HG02623 (cell line): ENCODE data around the gene EHD3.

Source experiments
- ATAC-seq: cut with Tn5 transposase; IDR thresholded peaks from one replicate; pipeline ENCODE4 v1.9.1; 2021; ENCODE audit warnings: moderate library complexity; ENCODE audit not compliant: unreplicated experiment

The EHD3 gene

DNA sequence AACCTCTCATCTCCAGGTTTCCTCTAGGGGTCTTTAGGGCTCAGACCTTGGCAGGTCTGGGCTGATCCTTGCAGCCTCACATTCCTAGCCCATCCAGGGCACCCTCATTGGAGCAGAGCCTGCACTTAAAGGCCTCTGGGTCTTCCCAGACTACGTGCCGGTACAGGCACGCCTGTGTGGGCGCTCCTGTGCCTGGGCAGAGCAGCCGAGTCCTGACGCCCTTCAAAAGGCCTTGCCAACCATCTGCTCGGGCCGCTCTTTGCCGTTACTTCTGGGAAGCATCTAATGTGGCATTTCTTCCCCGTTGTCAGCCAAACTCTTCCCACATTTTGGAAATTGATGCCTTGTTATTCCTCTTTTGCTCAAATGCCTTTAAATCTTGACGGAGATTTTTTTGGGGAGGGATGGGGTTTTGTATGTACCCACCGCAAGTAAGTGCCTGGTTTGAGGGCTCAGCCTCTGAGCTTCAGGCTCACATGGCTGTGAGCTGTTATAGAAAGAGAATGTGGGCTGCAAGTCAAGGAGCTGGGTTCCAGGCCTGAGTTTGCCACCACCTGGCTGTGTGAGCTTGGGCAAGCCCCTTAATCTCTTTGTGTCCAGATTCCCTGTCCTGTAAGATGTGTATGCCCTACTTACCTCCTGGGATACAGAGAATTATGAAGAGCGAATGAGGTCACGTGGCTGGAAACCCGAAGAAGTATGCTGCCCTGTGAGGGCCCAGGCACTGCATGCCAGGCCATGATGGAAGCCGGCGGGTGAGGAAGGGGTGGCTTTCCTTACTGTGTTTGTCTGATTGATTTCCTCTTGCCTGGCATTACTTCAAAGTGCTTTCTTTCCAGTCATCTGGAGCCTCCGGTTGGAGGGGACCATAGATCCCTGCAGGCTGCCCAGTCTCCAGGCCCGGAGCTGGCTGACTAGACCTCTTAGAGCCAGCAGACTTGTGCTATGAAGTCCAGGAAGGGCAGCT, 20.6 kb downstream of the EHD3 start:
- no peak for ATAC-seq

DNA sequence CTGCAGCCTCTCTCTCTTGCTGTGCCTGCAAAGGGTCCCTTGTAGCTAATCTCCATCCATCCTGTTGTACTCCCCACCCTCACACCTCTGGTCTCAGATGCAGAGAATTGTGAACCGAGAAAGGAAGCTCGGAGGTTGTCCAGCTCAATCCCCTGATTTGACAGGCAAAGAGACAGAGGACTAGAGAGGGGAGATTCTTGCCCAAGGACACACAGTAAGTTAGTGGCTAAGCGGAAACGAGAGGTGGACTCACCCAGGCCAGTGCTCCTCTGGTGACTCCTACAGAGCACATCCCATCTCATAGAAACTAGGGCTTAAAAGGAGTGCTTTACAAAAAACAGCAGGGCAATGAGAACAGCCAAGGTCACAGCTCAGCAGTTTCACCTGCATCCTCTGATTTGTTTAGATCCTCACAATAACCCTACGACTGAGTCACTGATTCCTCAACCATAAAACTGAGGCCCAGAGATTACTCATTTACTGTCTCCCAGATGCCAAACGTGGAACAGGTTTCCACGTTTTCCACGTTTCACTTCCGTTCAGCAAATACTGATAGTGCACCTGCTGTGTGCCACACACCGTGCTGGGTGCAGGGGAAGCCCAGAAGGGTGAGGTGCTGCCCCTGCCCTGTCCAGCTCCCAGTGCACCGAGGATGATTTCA, 22.1 kb downstream of the EHD3 start:
- ATAC-seq: peak; percentile 57

DNA sequence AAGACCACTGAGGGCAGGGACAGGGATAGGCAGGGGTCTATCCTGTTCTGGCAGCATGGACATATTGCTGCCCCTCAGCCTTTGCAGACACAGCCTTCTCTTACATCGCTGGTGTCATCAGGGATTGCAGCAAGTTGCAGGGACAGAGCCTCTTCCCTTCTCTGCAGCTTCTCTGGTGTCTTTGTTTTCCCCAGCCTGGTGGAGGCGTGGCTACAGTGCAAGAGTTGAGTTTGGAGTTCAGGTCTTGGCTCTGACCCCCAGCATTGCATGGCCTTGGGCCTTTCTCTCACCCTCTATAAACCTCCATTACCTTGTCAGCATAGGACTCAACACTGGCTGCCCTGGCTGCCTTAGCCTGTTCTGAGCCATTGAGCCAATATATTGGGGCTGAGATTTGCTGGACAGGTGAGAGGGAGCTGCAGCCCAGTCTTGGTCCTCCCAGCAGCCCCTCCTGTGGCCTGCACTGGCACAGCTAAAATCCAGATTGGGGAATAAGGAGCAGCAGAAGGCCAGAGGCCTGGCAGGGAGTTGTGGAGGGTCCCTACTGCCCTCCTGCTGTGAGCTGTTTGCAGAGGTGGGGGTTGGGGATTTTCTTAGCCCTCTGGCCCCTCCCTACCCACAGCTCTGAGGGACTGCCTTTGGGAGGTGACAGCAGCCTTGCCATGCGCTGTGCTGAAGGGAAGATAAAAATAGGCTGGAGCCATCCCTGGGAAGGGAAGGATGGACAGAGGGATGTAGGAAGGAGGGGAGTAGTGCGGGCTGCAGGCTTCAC, 22.8 kb downstream of the EHD3 start:
- ATAC-seq: peak; percentile 6

DNA sequence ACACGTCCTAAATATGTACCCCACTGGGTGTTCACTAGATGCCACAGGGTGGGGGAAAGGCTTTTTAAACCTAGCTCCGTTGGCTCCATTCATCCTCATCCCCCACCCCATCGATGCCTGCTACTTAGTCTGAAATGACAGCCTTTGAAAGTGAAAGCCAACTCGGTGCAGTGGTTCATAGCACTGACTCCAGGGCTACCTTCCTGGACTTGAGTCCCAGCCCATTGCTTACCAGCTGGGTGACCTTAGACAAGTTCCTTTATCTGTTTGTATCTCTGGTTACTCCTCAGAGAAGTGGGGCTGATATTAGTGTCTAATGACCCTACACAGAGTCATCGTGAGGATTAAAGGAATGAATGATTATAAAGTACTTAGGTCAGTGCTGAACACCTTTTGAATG, 24.4 kb downstream of the EHD3 start:
- ATAC-seq: peak; percentile 31

DNA sequence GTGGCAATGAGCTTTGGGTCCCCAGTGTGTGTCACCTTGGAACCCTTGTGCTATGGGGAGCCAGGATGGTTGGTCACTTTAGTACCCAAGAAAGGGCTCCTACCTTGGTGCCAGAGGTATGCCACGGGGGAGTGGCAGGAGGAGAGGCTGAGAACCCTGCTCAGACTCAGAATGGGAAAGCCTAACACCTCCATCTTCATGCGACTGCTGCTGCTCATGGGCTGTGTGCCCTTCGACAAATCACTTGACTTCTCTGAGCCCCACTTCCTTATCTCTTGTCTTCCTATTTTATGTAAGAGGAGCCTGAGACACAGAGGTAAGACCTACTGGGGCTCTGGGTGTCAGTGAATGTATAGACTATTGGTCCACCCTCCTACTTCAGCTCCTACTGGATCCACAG, 25.1 kb downstream of the EHD3 start:
- no peak for ATAC-seq

DNA sequence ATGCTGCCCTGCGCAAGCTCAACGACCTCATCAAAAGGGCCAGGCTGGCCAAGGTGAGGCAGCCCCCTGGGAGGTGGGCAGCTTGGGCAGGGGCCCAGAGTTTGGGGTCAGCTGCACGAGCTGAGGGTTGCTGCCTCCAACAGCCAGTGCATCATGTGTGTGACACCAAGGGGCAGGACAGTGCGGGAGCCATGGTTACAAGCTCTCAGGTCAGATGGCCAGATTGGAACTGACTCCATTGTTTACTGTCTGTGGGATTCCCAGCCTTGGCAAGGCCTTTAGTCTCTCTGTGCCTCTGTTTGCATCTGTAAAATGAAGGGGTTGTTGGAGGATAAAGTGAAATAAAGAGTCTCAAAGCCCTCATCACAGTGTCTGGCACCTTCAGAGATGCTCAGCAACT, 26.9 kb downstream of the EHD3 start:
- no peak for ATAC-seq

DNA sequence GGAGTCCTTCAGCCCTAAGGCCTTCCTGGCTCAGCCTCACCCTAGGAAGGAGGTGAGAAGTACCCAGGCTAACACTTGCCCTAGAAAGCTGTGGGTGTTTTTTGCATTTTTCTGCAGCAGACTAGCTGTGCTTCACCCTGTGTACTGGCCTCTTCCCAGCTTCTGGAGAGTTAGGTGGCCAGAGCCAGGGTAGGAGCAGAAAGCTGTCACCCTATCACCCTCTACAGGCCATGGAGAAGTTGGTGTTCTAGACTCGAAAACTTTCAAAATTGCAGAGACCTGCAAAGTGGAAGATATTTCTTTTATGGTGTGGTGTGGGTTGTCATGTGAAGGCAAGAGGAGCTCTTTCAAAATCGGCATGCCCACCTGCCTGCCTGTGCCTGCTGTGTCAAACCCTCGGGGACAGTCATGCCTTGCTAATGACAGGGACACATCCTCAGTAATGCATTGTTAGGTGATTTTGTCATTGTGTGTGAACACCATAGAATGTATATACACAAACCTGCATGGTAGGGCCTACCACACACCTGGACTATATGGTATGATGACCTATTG, 29.8 kb downstream of the EHD3 start:
- ATAC-seq: no peak

DNA sequence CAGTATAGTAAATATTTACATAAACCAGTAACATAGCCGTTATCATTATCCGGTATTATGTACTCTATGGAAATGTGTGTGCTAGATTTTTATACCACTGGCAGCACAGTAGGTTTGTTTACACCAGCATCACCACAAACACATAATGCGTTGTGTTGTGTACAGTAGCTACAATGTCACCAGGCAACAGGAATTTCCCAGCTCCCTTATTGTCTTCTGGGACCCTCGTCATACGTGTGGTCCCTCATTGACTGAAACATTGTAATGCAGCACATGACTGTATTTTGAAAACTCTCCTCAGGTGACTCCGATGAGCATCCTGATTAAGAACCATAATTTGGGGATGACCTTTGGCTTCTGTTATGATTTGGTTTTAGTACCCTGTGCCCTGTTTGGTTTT, 31.3 kb downstream of the EHD3 start:
- no peak for ATAC-seq

DNA sequence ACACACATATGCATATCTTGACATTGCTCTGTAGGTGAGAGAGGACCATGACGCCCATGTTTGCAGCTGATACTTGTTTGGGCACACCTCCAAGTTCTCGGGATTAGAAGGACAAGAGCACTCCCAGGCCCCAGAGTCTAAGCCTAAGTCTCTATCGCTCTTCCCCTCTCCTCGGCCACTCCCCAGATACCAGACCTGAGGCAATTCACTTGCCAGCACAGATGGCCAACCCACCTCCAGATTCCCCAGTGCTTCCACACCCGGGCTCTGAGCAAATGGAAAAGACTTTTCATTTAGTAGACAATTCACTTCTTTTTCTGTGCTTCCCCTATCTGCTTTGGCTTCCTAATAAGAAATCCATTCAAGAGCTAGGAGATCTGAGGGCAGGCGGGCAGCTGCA, 32.9 kb downstream of the EHD3 start:
- ATAC-seq: no peak

DNA sequence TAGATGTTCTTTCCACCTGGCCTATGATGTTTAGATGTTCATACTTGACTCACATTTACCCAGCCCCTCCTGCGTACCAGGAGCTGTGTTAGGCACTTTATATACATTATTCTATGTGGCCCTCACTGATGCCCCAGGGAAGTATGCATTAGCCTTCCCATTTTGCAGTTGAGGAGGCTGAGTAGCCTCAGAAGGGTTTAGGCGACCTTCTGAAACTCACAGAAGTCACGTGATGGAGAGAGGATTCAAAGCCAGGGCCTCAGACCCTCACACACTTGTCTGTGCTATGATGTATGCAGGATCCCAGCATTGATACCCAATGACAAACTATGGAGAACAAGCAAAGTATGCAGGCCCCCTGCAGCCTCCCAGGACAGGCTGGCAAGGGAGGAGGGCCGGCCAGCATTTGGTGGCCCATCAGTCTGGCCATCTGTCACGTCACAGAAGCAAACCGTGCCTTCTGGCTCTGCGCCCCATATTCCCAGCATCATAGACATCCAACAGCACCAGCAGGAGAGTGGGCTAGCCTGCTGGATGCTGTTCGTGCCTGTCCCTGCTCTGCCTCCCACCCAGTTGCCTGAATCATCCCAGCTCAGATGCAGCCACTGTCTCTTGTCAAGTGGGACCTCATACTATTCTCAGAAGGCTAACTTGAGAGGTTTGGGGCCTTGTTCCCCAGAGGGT, 33.6 kb downstream of the EHD3 start:
- no peak for ATAC-seq

DNA sequence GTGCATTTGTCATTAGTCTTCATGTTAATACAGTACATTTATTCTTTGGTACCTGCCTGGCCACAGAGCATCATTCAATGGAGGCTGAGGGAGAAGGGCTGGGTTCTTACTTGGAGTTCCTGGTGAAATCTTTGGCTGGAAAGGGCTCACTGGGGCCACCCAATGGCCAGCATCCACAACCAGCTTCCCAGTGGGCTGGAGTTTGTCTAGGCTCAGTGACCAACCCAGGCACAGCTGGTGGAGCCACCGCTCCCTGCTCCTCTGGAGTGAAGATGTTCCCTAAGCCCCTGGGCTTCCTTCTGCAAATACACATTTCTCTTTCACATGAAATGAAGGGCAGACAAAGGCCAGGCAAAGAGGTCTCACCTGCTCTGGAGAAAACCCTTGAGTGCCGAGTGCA, 34.4 kb downstream of the EHD3 start:
- no peak for ATAC-seq

DNA sequence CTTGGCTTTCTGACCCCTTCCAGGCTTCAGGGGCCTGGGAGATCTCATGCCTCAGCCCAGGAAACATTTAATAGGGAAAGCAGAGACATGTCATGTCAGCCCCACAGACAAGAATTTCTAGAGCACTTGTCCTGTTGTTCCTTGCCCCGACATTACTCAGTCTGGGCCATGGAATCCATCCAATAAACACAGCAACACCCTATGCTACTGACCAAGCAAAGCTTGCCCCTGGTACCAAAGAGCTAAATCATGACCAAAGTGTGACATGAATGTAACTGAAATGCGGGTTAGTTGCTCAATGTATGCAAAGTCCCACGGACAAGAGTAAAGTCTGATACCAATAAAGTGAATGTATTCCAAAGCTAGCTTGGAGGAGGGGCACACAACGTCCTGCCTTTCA, 35.1 kb downstream of the EHD3 start:
- ATAC-seq: no peak

DNA sequence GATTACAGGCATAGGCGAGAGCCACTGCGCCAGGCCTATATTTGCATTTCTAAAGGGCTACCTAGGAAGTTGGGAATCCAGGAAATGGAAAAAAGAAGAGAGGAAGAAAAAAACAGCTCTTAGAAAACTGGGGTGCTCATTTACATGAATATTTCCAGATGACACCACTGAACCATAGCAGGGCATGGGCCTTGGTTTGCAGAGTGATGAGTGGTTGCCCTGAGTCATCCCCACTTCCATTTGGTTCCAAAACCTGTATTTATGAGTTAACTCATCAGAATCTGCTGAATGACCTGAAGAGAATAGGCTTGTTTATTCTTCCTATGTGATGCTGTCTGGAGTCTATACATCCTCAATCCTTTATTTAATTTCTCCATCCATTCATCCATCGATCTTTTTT, 36.2 kb downstream of the EHD3 start:
- no peak for ATAC-seq

DNA sequence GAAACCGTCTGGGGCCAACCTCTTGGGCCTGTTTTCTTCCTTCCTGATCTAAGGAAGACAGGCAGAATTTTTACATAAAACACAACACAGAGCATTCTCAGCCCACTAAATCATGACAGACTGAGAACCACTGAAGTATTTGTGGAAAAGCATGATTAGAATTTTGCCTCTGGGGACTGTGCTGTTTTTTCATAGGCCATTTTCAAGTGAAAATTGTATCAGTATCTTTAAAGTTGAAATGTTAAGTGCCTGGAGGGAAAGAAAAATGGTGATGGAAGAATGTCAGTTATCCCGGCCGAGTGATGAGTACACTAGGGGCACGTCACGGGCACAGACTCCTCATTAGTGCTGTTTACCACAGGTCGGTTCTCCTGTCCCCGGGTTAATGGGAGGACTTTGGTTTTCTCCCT, 36.9 kb downstream of the EHD3 start:
- no peak for ATAC-seq

DNA sequence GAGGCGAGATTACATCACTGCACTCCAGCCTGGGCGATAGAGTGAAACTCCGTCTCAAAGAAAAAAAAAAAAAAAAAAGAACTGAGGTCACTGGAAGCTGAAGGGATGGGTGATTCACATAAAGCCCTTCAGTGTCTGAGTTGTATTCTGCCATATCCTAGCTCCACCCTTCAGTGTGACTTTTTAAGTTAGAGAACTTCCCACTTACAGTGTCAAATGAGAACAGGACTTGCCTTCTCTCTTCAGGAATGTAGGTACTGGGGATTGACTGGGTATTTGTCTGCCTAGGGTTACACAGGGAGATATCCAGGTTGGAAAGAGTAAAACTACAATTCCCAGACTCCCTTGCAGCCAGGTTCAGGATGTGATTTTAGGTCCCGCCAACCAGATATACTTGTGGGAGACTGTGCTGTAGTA, 37.9 kb downstream of the EHD3 start:
- ATAC-seq: no peak

DNA sequence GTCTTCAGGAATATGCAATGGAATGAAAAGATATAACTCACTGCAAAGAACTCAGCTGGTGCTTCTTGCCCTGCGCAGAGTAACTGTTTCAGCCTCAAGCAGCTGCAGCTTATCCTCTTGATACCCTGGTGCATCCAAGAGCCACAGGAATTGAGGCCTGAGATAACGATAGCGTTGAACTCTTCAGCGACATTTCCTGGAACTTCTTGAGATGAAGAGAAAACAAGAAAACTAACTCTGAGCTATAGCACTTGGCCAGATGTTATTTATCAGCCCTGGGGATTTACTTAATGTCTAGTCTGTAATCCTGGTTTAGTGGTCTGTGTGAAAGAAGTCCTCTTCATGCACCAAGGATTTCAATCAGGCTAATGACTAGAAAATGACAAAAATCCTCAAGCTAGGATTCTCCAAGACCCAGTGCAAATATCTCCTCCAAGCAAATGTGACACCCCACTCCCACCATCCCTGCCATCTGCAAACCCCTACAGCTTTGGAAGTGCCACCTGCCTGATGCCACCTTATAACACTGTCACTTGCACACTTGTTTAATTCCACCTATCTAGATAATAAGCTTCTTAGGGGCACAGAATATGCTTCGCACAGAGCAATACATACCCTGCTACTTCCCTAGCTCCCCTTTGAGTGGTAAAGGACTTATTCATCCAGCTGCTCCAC, 40.6 kb downstream of the EHD3 start:
- ATAC-seq: no peak

DNA sequence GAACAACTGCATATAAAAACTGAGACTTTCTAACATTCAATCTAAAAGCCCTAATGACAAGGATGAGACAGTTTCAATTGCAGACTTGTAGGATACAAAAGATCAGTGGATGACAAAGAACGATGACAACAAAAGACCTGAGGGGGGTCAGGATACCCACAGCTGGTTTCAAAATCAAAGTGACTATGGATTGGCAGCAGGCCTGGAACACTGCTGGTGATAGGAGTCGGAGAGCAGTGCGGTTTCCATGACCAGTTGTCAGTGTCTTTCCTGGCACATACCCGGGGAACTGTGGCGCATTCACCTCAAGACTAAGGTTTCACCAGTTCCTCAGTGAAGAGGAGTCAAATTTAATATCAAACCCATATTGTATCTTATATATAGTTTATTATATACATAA, 42.0 kb downstream of the EHD3 start:
- ATAC-seq: no peak

DNA sequence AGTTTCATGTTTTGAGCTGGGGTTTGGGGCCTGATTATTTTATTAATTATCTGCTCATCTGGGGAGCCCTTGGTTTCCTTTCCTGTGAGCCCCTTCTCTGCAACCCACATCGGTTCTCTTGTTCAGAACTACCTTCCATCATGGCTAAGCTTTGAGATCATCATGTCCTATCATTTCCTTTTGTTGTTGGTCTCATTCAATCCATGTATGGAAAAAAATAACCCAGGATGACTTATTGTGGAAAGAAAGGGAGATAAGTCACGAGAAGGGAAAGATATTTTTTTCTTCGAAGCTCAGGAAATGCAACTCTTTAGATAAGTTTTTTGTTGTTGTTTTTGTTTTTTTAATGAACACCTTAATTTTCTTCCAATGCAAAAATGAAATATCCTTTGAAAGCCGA, 43.7 kb downstream of the EHD3 start:
- ATAC-seq: no peak

DNA sequence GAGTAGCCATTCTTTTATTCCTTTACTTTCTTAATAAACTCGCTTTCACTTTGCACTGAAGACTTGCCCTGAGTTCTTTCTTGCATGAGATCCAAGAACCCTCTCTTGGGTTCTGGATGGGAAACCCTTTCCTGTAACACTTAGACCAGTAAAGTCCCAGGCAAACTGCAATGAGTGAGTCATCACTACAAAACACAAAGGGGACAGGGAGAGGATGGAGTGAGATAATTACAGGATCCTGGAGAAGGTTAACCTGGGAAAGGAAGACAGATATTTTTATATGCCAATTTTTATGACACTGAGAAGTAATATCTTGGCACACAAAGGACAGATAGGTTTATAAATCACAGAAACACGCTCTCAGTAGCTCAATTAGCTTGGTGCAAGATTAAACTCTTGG, 48.7 kb downstream of the EHD3 start:
- no peak for ATAC-seq
